Transverse colon (tissue), 4 donors: ENCODE data around the gene HTRA1. TPM values are rescaled to one million over a fixed set of nuclear protein-coding genes. Genes with fewer than 3 reads are reported as not detected.

Experiments
- DNase-seq: peaks from one replicate; pipeline ENCODE4 v3.0.0-alpha.2; 2019
- H3K27ac ChIP-seq, 4 donors: fragments of 200-600 bp; sonication (generic); 2 replicates each; pipeline ENCODE4 v1.5.1; 2016 to 2018; ENCODE audit warnings: inconsistent platforms in 4 of 4
- H3K27me3 ChIP-seq: fragments of 200-600 bp; sonication (generic); 2 replicates; pipeline ENCODE4 v1.5.1; 2017; ENCODE audit warnings: inconsistent platforms
- H3K36me3 ChIP-seq, 4 donors: fragments of 200-600 bp; sonication (generic); 2 replicates each; pipeline ENCODE4 v1.5.1; 2017 to 2019; ENCODE audit warnings: inconsistent platforms in 4 of 4
- H3K4me1 ChIP-seq, 4 donors: fragments of 200-600 bp; sonication (generic); 2 replicates each; pipeline ENCODE4 v1.5.1; 2017 to 2020; ENCODE audit warnings: inconsistent platforms in 4 of 4
- H3K4me3 ChIP-seq, 4 donors: fragments of 200-600 bp; sonication (generic); 1 replicate in 1 of 4; 2 replicates in 3 of 4; pipeline versions ENCODE4 v1.5.1 to v1.6.1; 2017 to 2019; ENCODE audit warnings: inconsistent platforms in 4 of 4
- H3K9me3 ChIP-seq, 2 donors: fragments of 200-600 bp; sonication (generic); 2 replicates each; pipeline ENCODE4 v1.5.1; 2017 to 2019; ENCODE audit warnings: inconsistent platforms in 2 of 2
- EP300 ChIP-seq: sonication (generic); formaldehyde crosslinking; IDR thresholded peaks from one replicate; pipeline ENCODE4 v1.6.1; 2017; ENCODE audit warnings: antibody characterized with exemption, low read depth
- POLR2A ChIP-seq: fragments of 450-650 bp; IDR thresholded peaks from one replicate; pipeline ENCODE4 v1.6.1; 2016; ENCODE audit warnings: antibody characterized with exemption, mild to moderate bottlenecking, moderate library complexity
- POLR2AphosphoS5 ChIP-seq, 3 donors: sonication (generic); formaldehyde crosslinking; IDR thresholded peaks; one replicate each; pipeline ENCODE4 v1.6.1; 2016; ENCODE audit warnings: antibody characterized with exemption in 3 of 3
- WGBS, 2 donors: methylation state at CpG; one replicate each; pipeline ENCODE4 v1.1.5; 2018; ENCODE audit warnings: low coverage in 1 of 2; 5-methylcytosine and 5-hydroxymethylcytosine counted together
- in situ Hi-C, 4 donors: fragments of 200-750 bp; cut with MboI; loops; one replicate each; pipeline versions ENCODE4 v1.15.0 to v1.15.1; 2017; ENCODE audit warnings: low sequenced_read_pairs in 3 of 4, low pct_ligation_motif_present in 1 of 4, low pct_unique_long_range_greater_than_20kb in 1 of 4
- intact Hi-C: fragments of 100-400 bp; cut with DNase I; formaldehyde crosslinking; loops from one replicate; pipeline ENCODE4 v1.15.1; 2023; ENCODE audit warnings: low total_unique reads
- total RNA-seq, 4 donors: library from RNA; depleted of rRNA; stranded (reverse); fragments of >200 nt; gene quantifications; one replicate each; pipeline ENCODE4 v1.1.0, GENCODE V29; 2016
- TF ChIP-seq, protein P1 (sequence below), 5 experiments: fragments of 200-600 bp in 3 of 5; fragments of 450-650 bp in 2 of 5; sonication (generic) in 3 of 5; IDR thresholded peaks; 1 replicate in 2 of 5; 2 replicates in 3 of 5; pipeline ENCODE4 v1.5.1; 2016 to 2017; ENCODE audit warnings: antibody characterized with exemption in 5 of 5, inconsistent platforms in 3 of 5, mild to moderate bottlenecking in 2 of 5, moderate library complexity in 1 of 5

Gene HTRA1
- total RNA-seq, 4 donors from 2014 or later = 7.9 to 103 (median 31.2) TPM

DNA sequence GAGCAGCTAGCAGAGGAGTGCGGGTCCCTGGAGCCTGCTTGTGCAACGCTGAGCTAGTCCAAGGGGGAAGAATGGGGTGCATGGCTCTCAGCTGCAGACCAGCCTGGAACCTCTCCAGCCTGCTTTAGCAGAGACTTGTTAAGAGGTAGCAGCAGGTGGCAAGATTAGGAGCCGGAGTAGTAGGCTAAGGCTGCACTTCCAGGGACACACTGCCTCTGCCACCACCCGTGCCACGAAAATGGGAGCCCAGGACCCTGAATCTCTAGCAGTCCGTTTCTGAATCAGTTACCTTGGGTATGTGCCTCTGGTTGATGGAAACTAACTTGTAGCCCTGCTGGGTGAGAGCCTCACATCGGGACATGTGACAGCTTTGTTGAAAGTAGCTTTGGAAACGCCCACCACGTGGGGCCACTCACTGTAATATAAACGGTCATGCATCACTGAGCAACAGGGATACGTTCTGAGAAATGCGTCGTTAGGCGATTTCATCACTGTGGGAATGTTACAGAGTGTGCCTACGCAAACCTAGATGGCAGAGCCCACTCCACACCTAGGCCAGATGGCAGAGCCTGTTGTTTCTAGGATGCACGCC is 25.9 kb downstream of the HTRA1 start:
- DNase-seq = peak; percentile 51
- WGBS, 2 donors = 62% methylated on average over 16 of the region's 16 CpGs; no CpG with 5 or more reads in 1 of the 2 donors

DNA sequence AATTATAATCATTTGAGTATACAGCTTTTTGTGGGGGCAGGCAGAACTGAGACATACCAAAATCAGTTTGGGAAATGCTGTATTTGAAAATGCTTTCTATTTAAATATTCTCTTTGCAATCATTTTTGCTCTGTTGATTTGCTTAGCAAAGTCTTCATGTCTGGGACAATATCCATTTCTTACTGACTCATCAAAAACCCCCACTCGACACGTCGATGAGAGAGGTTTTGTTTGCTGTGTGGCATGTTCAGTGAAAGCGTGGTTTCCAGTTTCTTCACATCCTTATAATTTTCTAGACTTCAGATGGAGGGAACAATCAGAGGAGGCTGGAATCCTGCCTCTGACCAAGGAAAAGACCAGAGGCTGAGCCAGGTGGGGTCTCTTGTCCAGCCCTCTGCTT is 28.9 kb downstream of the HTRA1 start:
- H3K9me3 ChIP-seq = no peaks in the 10 kb centered on the region
- TF ChIP-seq POLR2AphosphoS5 (IDR thresholded peaks at IDR 0.05) (no peak), EP300 (no peak), POLR2A (no peak)
- TF ChIP-seq, protein P1, sequence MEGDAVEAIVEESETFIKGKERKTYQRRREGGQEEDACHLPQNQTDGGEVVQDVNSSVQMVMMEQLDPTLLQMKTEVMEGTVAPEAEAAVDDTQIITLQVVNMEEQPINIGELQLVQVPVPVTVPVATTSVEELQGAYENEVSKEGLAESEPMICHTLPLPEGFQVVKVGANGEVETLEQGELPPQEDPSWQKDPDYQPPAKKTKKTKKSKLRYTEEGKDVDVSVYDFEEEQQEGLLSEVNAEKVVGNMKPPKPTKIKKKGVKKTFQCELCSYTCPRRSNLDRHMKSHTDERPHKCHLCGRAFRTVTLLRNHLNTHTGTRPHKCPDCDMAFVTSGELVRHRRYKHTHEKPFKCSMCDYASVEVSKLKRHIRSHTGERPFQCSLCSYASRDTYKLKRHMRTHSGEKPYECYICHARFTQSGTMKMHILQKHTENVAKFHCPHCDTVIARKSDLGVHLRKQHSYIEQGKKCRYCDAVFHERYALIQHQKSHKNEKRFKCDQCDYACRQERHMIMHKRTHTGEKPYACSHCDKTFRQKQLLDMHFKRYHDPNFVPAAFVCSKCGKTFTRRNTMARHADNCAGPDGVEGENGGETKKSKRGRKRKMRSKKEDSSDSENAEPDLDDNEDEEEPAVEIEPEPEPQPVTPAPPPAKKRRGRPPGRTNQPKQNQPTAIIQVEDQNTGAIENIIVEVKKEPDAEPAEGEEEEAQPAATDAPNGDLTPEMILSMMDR (IDR thresholded peaks at IDR 0.05) = no peak
- in situ Hi-C loops (no loop called here), intact Hi-C loops (no loop called here)
- H3K36me3 ChIP-seq = no peaks in the 10 kb centered on the region
- 58 to 83% methylated on average over 4 of the region's 4 CpGs for WGBS, 2 donors
- no peaks in the 10 kb centered on the region for H3K27me3 ChIP-seq
- no peak overlapping the region for H3K27ac ChIP-seq
- peaks cover 21 to 50% (median 32%) of the 10 kb centered on the region in 4 donors for H3K4me1 ChIP-seq
- H3K4me3 ChIP-seq = no peak overlapping the region
- DNase-seq = no peak

More for the DNA sequence above, 25.9 kb downstream of the HTRA1 start:
- intact Hi-C loops = no loop called here
- H3K27ac ChIP-seq = peak overlapping the region in 3 of 4 donors; percentile 30 to 64 (median 49)
- no peaks in the 10 kb centered on the region for H3K27me3 ChIP-seq
- TF ChIP-seq POLR2A = no peak
- TF ChIP-seq, protein P1 (IDR thresholded peaks at IDR 0.05) = no peak
- TF ChIP-seq POLR2AphosphoS5 (IDR thresholded peaks at IDR 0.05) = peak; percentile 75 to 86 (median 79)
- peak; percentile 97 for TF ChIP-seq EP300
- in situ Hi-C loops = no loop called here
- H3K4me3 ChIP-seq = no peak overlapping the region
- peaks cover 19 to 42% (median 28%) of the 10 kb centered on the region in 4 donors for H3K4me1 ChIP-seq
- H3K9me3 ChIP-seq = no peaks in the 10 kb centered on the region
- no peaks in the 10 kb centered on the region for H3K36me3 ChIP-seq

DNA sequence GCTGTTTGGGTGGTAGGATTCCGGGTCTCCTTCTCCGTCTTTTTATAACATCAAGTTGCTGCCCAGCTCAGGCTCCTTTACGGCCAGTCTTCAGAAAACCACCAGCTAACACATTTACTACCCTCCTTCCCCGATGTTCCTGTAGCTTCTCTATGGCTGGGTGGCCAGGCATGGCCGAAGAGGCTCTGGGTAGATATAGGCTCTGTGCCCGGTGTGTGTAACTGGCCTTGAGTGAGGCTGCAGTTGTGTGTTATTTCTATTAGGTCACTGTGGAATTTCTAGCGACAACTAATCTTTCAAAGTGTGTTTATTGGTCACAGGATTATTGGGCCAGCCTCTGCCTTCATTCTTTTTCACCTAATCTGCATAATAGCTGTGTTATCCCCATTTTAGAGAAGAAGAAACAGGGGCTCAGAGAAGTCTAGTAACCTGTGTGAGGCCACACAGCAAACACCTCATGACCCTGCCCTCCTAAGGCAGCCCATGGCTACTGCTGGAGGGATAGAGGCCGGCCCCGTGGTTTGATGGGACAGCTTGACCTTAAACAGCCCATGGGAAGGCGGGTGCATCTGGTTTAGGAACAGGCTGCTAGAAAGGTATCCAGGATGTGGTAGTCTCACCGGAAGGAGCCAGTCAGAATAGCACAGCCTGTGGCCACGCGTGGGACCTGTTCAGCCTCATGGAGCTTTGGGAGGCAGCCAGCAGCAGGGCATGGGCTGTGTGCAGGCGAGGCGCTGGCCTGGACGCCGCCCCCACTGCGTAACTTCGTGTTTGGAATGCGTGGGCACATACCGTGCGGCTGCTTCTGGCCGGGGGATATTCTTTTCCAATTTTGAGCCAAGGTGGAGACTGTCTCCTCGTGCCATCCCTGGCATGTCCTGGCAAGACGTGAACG is 29.7 kb downstream of the HTRA1 start:
- Histone ChIP-seq H3K4me3 (no peak overlapping the region), H3K27me3 (no peaks in the 10 kb centered on the region), H3K4me1 (peaks cover 14 to 42% (median 27%) of the 10 kb centered on the region in 4 donors), H3K27ac (peak overlapping the region in 3 of 4 donors; percentile 62 to 69 (median 65)), H3K36me3 (no peaks in the 10 kb centered on the region), H3K9me3 (no peaks in the 10 kb centered on the region)
- in situ Hi-C loops (no loop called here), intact Hi-C loops (no loop called here)
- TF ChIP-seq POLR2AphosphoS5 (IDR thresholded peaks at IDR 0.05) (peak in 1 of 3 donors; percentile 54), POLR2A (no peak), EP300 (peak; percentile 27)
- TF ChIP-seq, protein P1 (IDR thresholded peaks at IDR 0.05) = no peak
- DNase-seq = peak; percentile 28
- WGBS, 2 donors = 60 to 71% methylated on average over 7 to 26 of the region's 26 CpGs

DNA sequence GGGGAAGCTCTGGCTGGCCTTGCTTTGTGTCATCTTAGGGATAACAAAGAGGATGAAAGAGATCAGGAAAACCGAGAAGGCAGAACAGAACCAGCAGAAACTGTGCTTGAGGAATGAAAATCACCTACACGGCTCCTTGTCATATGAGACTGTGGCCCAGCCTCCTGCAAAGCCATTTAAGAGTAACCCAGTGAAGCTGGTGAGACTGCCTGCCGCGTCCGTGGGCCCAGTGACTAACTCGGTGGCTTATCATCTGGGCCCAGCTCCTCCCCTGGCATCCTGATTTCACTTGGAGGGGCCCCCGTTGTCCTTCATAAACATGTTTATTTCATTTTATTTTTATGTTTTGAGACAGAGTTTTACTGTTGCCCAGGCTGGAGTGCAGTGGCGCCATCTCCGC is 30.7 kb downstream of the HTRA1 start:
- no peak for TF ChIP-seq EP300
- TF ChIP-seq, protein P1 (IDR thresholded peaks at IDR 0.05) = no peak
- no peak for TF ChIP-seq POLR2AphosphoS5 (IDR thresholded peaks at IDR 0.05)
- no peaks in the 10 kb centered on the region for H3K36me3 ChIP-seq
- H3K9me3 ChIP-seq = no peaks in the 10 kb centered on the region
- peak overlapping the region in 3 of 4 donors; percentile 62 to 69 (median 65) for H3K27ac ChIP-seq
- no peak overlapping the region for H3K4me3 ChIP-seq
- in situ Hi-C loops (no loop called here), intact Hi-C loops (no loop called here)
- no peak for DNase-seq
- H3K27me3 ChIP-seq = no peaks in the 10 kb centered on the region
- peaks cover 8 to 35% (median 19%) of the 10 kb centered on the region in 4 donors for H3K4me1 ChIP-seq
- WGBS, 2 donors = 82 to 100% methylated on average over 2 to 9 of the region's 9 CpGs
